ENCODE measurements around the gene RNF214.

GRCh38 chr11:117225553-117226170 is 6.8 kb upstream of the RNF214 start:
- TF ChIP-seq CTCF (IDR thresholded peaks at IDR 0.05; ENCODE audit: borderline replicate concordance, extremely low read depth, low read length, poor library complexity, severe bottlenecking) = no peak
- TF ChIP-seq EZH2 (IDR thresholded peaks at IDR 0.05; ENCODE audit: borderline replicate concordance, low read depth, low read length, severe bottlenecking) = no peak
